Measurements from ENCODE around the gene LRP1B. TPM values are rescaled to one million over a fixed set of nuclear protein-coding genes. Genes with fewer than 3 reads are reported as not detected.
"Not testable (repeated sequence)": the region's sequence is repeated elsewhere in the genome, so short reads cannot be mapped to it uniquely, and the experiment has no call there.

The LRP1B gene
- total and polyA plus RNA-seq, 5 donors from 2014 or later: not detected

- no peak overlapping the region for H3K4me3 Mint-ChIP-seq
- no peaks in the 10 kb centered on the region for H3K36me3 Mint-ChIP-seq
- no peak overlapping the region for H3K27ac ChIP-seq (ENCODE audit: insufficient read depth, low read length, poor library complexity, severe bottlenecking)
- peaks cover 0 to 12% (median 5%) of the 10 kb centered on the region in 7 donors for H3K9me3 Mint-ChIP-seq
- no peaks in the 10 kb centered on the region for H3K27me3 Mint-ChIP-seq
- H3K4me1 ChIP-seq (ENCODE audit: control insufficient read depth, insufficient read depth, low read length, poor library complexity, severe bottlenecking): no peaks in the 10 kb centered on the region
- no peaks in the 10 kb centered on the region for H3K4me1 Mint-ChIP-seq
- ATAC-seq (ENCODE audit: low read depth in 2 of 2): no peak
- no peak overlapping the region for H3K27ac Mint-ChIP-seq
- no peaks in the 10 kb centered on the region for H3K27me3 ChIP-seq (ENCODE audit: control insufficient read depth, insufficient read depth, low read length)
- peaks cover 0 to 6% of the 10 kb centered on the region in 2 experiments for H3K9me3 ChIP-seq (ENCODE audit: control insufficient read depth in 2 of 2, low read length in 2 of 2)
- DNase-seq: no peak
- H3K36me3 ChIP-seq (ENCODE audit: control insufficient read depth, insufficient read depth, low read length): no peaks in the 10 kb centered on the region
- H3K4me3 ChIP-seq (ENCODE audit: low read depth, low read length): no peak overlapping the region
Observed at GRCh38 chr2:140349695-140350094, 1781.1 kb downstream of the LRP1B start.

GRCh38 chr2:140348826-140349225 lies 1782.0 kb downstream of the LRP1B start:
- Histone ChIP-seq H3K36me3 (ENCODE audit: control insufficient read depth, insufficient read depth, low read length) (no peaks in the 10 kb centered on the region), H3K4me1 (ENCODE audit: control insufficient read depth, insufficient read depth, low read length, poor library complexity, severe bottlenecking) (no peaks in the 10 kb centered on the region), H3K27me3 (ENCODE audit: control insufficient read depth, insufficient read depth, low read length) (no peaks in the 10 kb centered on the region), H3K4me3 (ENCODE audit: low read depth, low read length) (no peak overlapping the region), H3K27ac (ENCODE audit: insufficient read depth, low read length, poor library complexity, severe bottlenecking) (no peak overlapping the region), H3K9me3 (ENCODE audit: control insufficient read depth in 2 of 2, low read length in 2 of 2) (peaks cover under 1 to 2% of the 10 kb centered on the region in 2 experiments)
- no peaks in the 10 kb centered on the region for H3K27me3 Mint-ChIP-seq
- no peak for DNase-seq
- no peak for ATAC-seq (ENCODE audit: low read depth in 2 of 2)
- no peak overlapping the region for H3K27ac Mint-ChIP-seq
- no peaks in the 10 kb centered on the region for H3K4me1 Mint-ChIP-seq
- no peaks in the 10 kb centered on the region for H3K36me3 Mint-ChIP-seq
- no peak overlapping the region for H3K4me3 Mint-ChIP-seq
- H3K9me3 Mint-ChIP-seq: peaks cover 0 to 16% (median 5%) of the 10 kb centered on the region in 7 donors

- ATAC-seq (ENCODE audit: low read depth in 2 of 2): no peak
- Mint-ChIP-seq H3K36me3 (no peaks in the 10 kb centered on the region), H3K9me3 (peaks cover 2 to 24% (median 5%) of the 10 kb centered on the region in 7 donors), H3K4me3 (no peak overlapping the region), H3K27me3 (no peaks in the 10 kb centered on the region), H3K4me1 (no peaks in the 10 kb centered on the region), H3K27ac (no peak overlapping the region)
- no peak overlapping the region for H3K4me3 ChIP-seq (ENCODE audit: low read depth, low read length)
- H3K27ac ChIP-seq (ENCODE audit: insufficient read depth, low read length, poor library complexity, severe bottlenecking): no peak overlapping the region
- DNase-seq: no peak
- peaks cover 6 to 7% of the 10 kb centered on the region in 2 experiments for H3K9me3 ChIP-seq (ENCODE audit: control insufficient read depth in 2 of 2, low read length in 2 of 2)
- no peaks in the 10 kb centered on the region for H3K27me3 ChIP-seq (ENCODE audit: control insufficient read depth, insufficient read depth, low read length)
- H3K4me1 ChIP-seq (ENCODE audit: control insufficient read depth, insufficient read depth, low read length, poor library complexity, severe bottlenecking): no peaks in the 10 kb centered on the region
- no peaks in the 10 kb centered on the region for H3K36me3 ChIP-seq (ENCODE audit: control insufficient read depth, insufficient read depth, low read length)
Observed at GRCh38 chr2:140344838-140345237, 1786.0 kb downstream of the LRP1B start.

GRCh38 chr2:140344266-140344665 lies 1786.5 kb downstream of the LRP1B start:
- H3K9me3 Mint-ChIP-seq: peaks cover 2 to 24% (median 5%) of the 10 kb centered on the region in 7 donors
- H3K4me3 ChIP-seq (ENCODE audit: low read depth, low read length); H3K36me3 Mint-ChIP-seq; H3K27ac Mint-ChIP-seq; H3K4me1 ChIP-seq (ENCODE audit: control insufficient read depth, insufficient read depth, low read length, poor library complexity, severe bottlenecking); ATAC-seq (ENCODE audit: low read depth in 2 of 2); DNase-seq; H3K4me1 Mint-ChIP-seq; H3K27me3 Mint-ChIP-seq; H3K27me3 ChIP-seq (ENCODE audit: control insufficient read depth, insufficient read depth, low read length); H3K4me3 Mint-ChIP-seq; H3K27ac ChIP-seq (ENCODE audit: insufficient read depth, low read length, poor library complexity, severe bottlenecking); H3K9me3 ChIP-seq (ENCODE audit: control insufficient read depth in 2 of 2, low read length in 2 of 2); H3K36me3 ChIP-seq (ENCODE audit: control insufficient read depth, insufficient read depth, low read length): not testable (repeated sequence)

GRCh38 chr2:140338795-140339194 lies 1792.0 kb downstream of the LRP1B start:
- H3K9me3 ChIP-seq (ENCODE audit: control insufficient read depth in 2 of 2, low read length in 2 of 2): peaks cover 5 to 7% of the 10 kb centered on the region in 2 experiments
- H3K4me1 ChIP-seq (ENCODE audit: control insufficient read depth, insufficient read depth, low read length, poor library complexity, severe bottlenecking): no peaks in the 10 kb centered on the region
- no peaks in the 10 kb centered on the region for H3K4me1 Mint-ChIP-seq
- DNase-seq: no peak
- H3K36me3 ChIP-seq (ENCODE audit: control insufficient read depth, insufficient read depth, low read length): no peaks in the 10 kb centered on the region
- H3K27ac Mint-ChIP-seq: no peak overlapping the region
- H3K27ac ChIP-seq (ENCODE audit: insufficient read depth, low read length, poor library complexity, severe bottlenecking): no peak overlapping the region
- no peak for ATAC-seq (ENCODE audit: low read depth in 2 of 2)
- H3K4me3 Mint-ChIP-seq: no peak overlapping the region
- H3K27me3 Mint-ChIP-seq: no peaks in the 10 kb centered on the region
- no peak overlapping the region for H3K4me3 ChIP-seq (ENCODE audit: low read depth, low read length)
- H3K36me3 Mint-ChIP-seq: no peaks in the 10 kb centered on the region
- peaks cover 5 to 29% (median 9%) of the 10 kb centered on the region in 7 donors for H3K9me3 Mint-ChIP-seq
- no peaks in the 10 kb centered on the region for H3K27me3 ChIP-seq (ENCODE audit: control insufficient read depth, insufficient read depth, low read length)

- Histone ChIP-seq H3K27ac (ENCODE audit: insufficient read depth, low read length, poor library complexity, severe bottlenecking) (no peak overlapping the region), H3K9me3 (ENCODE audit: control insufficient read depth in 2 of 2, low read length in 2 of 2) (peaks cover 0 to 2% of the 10 kb centered on the region in 2 experiments), H3K4me1 (ENCODE audit: control insufficient read depth, insufficient read depth, low read length, poor library complexity, severe bottlenecking) (no peaks in the 10 kb centered on the region), H3K36me3 (ENCODE audit: control insufficient read depth, insufficient read depth, low read length) (no peaks in the 10 kb centered on the region), H3K27me3 (ENCODE audit: control insufficient read depth, insufficient read depth, low read length) (no peaks in the 10 kb centered on the region), H3K4me3 (ENCODE audit: low read depth, low read length) (no peak overlapping the region)
- DNase-seq (no peak), ATAC-seq (ENCODE audit: low read depth in 2 of 2) (no peak)
- H3K4me3 Mint-ChIP-seq: no peak overlapping the region
- H3K27ac Mint-ChIP-seq: no peak overlapping the region
- no peaks in the 10 kb centered on the region for H3K27me3 Mint-ChIP-seq
- H3K9me3 Mint-ChIP-seq: peaks cover 7 to 24% (median 14%) of the 10 kb centered on the region in 7 donors
- no peaks in the 10 kb centered on the region for H3K36me3 Mint-ChIP-seq
- no peaks in the 10 kb centered on the region for H3K4me1 Mint-ChIP-seq
Observed at GRCh38 chr2:140337061-140337460, 1793.8 kb downstream of the LRP1B start.

GRCh38 chr2:140316345-140316744 lies 1814.5 kb downstream of the LRP1B start:
- Histone ChIP-seq H3K4me3 (ENCODE audit: low read depth, low read length) (no peak overlapping the region), H3K9me3 (ENCODE audit: control insufficient read depth in 2 of 2, low read length in 2 of 2) (peaks cover 0 to 6% of the 10 kb centered on the region in 2 experiments), H3K36me3 (ENCODE audit: control insufficient read depth, insufficient read depth, low read length) (no peaks in the 10 kb centered on the region), H3K27ac (ENCODE audit: insufficient read depth, low read length, poor library complexity, severe bottlenecking) (no peak overlapping the region), H3K27me3 (ENCODE audit: control insufficient read depth, insufficient read depth, low read length) (no peaks in the 10 kb centered on the region), H3K4me1 (ENCODE audit: control insufficient read depth, insufficient read depth, low read length, poor library complexity, severe bottlenecking) (no peaks in the 10 kb centered on the region)
- Mint-ChIP-seq H3K4me3 (no peak overlapping the region), H3K36me3 (no peaks in the 10 kb centered on the region), H3K4me1 (no peaks in the 10 kb centered on the region), H3K27ac (no peak overlapping the region), H3K9me3 (peaks cover 0 to 10% (median 4%) of the 10 kb centered on the region in 7 donors), H3K27me3 (no peaks in the 10 kb centered on the region)
- DNase-seq: no peak
- ATAC-seq (ENCODE audit: low read depth in 2 of 2): no peak

- peaks cover 0 to 2% (median 1%) of the 10 kb centered on the region in 7 donors for H3K9me3 Mint-ChIP-seq
- ATAC-seq (ENCODE audit: low read depth in 2 of 2): no peak
- H3K4me1 ChIP-seq (ENCODE audit: control insufficient read depth, insufficient read depth, low read length, poor library complexity, severe bottlenecking): no peaks in the 10 kb centered on the region
Observed at GRCh38 chr2:140311905-140312304, 1818.9 kb downstream of the LRP1B start.

More at GRCh38 chr2:140311905-140312304, 1818.9 kb downstream of the LRP1B start:
- Mint-ChIP-seq H3K4me1 (no peaks in the 10 kb centered on the region), H3K27me3 (no peaks in the 10 kb centered on the region), H3K36me3 (no peaks in the 10 kb centered on the region), H3K4me3 (no peak overlapping the region), H3K27ac (no peak overlapping the region)
- H3K9me3 ChIP-seq (ENCODE audit: control insufficient read depth in 2 of 2, low read length in 2 of 2): peaks cover 0 to 5% of the 10 kb centered on the region in 2 experiments
- H3K27me3 ChIP-seq (ENCODE audit: control insufficient read depth, insufficient read depth, low read length): no peaks in the 10 kb centered on the region
- no peak overlapping the region for H3K4me3 ChIP-seq (ENCODE audit: low read depth, low read length)
- H3K36me3 ChIP-seq (ENCODE audit: control insufficient read depth, insufficient read depth, low read length): no peaks in the 10 kb centered on the region
- DNase-seq: no peak
- no peak overlapping the region for H3K27ac ChIP-seq (ENCODE audit: insufficient read depth, low read length, poor library complexity, severe bottlenecking)

Data from CD4-positive, CD25-positive, alpha-beta regulatory T cell (primary cell).